IPS DF 6.9 (cell line): ENCODE data around the gene OVOL3.

Experiments
- DNase-seq: peaks from one replicate; pipeline ENCODE4 v3.0.0-alpha.2; 2013; ENCODE audit warnings: low read depth, low spot score
- H3K27ac ChIP-seq: one replicate; pipeline ENCODE4 v1.5.1; 2013; ENCODE audit warnings: low read length, control low read depth
- H3K27me3 ChIP-seq: 2 replicates; pipeline ENCODE4 v1.6.1; 2013; ENCODE audit warnings: mild to moderate bottlenecking, low read length; ENCODE audit not compliant: control insufficient read depth, insufficient read depth
- H3K36me3 ChIP-seq: 2 replicates; pipeline ENCODE4 v1.6.1; 2013; ENCODE audit warnings: low read length; ENCODE audit not compliant: control insufficient read depth, insufficient read depth
- H3K4me1 ChIP-seq: 2 replicates; pipeline ENCODE4 v1.6.1; 2013; ENCODE audit warnings: low read length; ENCODE audit not compliant: control insufficient read depth, insufficient read depth
- H3K4me3 ChIP-seq: 2 replicates; pipeline ENCODE4 v1.5.1; 2013; ENCODE audit warnings: mild to moderate bottlenecking, low read length
- H3K9me3 ChIP-seq: 2 replicates; pipeline ENCODE4 v1.6.1; 2013; ENCODE audit warnings: low read length, inconsistent platforms; ENCODE audit not compliant: control insufficient read depth, insufficient read depth
- WGBS: extraction: QIAGEN DNeasy Blood & Tissue Kit; methylation state at CpG from one replicate; pipeline ENCODE4 v1.1.7; 2013; ENCODE audit warnings: mixed read lengths, missing lambda C conversion rate; ENCODE audit not compliant: insufficient read length, insufficient coverage; 5-methylcytosine and 5-hydroxymethylcytosine counted together

The OVOL3 gene

DNA sequence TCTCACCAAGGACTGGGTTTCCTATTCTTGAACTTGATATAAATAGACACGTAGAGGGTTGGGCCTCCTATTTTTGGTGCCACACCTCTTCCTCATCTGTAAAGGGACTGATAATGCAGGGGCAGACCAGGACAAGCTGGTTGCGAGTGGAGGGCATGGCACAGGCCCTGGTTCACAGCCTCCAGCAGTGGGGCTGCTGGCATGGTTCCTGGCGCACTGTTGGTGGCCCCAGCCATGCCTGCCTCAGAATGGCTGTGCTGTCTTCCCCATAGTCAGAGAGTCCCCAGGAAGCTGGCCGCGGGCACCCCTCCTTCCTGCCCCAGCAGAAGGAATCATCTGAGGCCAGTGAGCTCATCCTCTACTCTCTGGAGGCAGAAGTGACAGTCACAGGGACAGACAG is 10.5 kb upstream of the OVOL3 start:
- H3K36me3 ChIP-seq = peaks cover 64% of the 10 kb centered on the region
- WGBS = no CpG with 5 or more reads among the region's 5 CpGs
- DNase-seq = no peak

GRCh38 chr19:36101550-36102327 is 9.2 kb upstream of the OVOL3 start:
- Histone ChIP-seq H3K4me1 (no peaks in the 10 kb centered on the region; the same call in 1 of the 2 replicates), H3K4me3 (no peak overlapping the region), H3K27me3 (no peaks in the 10 kb centered on the region), H3K9me3 (no peaks in the 10 kb centered on the region), H3K36me3 (peaks cover 64% of the 10 kb centered on the region), H3K27ac (no peak overlapping the region)
- no CpG with 5 or more reads among the region's 27 CpGs for whole genome bisulfite sequencing
- no peak for DNase-seq

More for the DNA sequence above, 10.5 kb upstream of the OVOL3 start:
- no peak overlapping the region for H3K27ac ChIP-seq
- no peak overlapping the region for H3K4me3 ChIP-seq
- no peaks in the 10 kb centered on the region for H3K27me3 ChIP-seq
- H3K9me3 ChIP-seq = no peaks in the 10 kb centered on the region
- no peaks in the 10 kb centered on the region; the same call in 1 of the 2 replicates for H3K4me1 ChIP-seq

DNA sequence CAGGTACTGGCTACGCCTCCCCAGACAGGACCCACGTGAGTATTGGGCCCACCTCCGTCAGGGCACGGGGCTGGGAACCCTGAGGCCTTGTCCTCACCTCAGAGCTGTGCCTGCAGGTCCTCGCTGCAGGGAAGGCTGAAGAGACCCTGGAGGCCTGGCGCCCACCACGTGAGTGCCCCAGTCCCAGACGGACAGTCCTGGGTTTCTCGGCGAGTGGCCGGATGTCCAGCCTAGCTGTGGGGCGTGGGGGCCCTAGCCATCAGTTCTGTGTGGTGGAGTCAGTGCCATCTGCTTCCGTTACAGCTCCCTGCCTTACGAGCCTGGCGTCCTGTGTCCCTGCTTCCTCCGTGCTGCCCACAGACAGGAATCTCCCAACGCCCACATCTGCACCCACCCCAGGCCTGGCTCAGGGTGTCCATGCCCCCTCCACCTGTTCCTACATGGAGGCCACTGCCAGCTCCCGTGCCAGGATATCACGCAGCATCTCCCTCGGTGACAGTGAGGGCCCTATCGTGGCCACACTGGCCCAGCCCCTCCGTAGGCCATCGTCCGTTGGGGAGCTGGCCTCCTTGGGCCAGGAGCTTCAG is 7.8 kb upstream of the OVOL3 start:
- no CpG with 5 or more reads among the region's 24 CpGs for WGBS
- Histone ChIP-seq H3K4me1 (peaks cover 2% of the 10 kb centered on the region; the same call in 1 of the 2 replicates), H3K27ac (no peak overlapping the region), H3K27me3 (no peaks in the 10 kb centered on the region), H3K9me3 (no peaks in the 10 kb centered on the region), H3K4me3 (no peak overlapping the region), H3K36me3 (peaks cover 59% of the 10 kb centered on the region)
- DNase-seq = no peak

DNA sequence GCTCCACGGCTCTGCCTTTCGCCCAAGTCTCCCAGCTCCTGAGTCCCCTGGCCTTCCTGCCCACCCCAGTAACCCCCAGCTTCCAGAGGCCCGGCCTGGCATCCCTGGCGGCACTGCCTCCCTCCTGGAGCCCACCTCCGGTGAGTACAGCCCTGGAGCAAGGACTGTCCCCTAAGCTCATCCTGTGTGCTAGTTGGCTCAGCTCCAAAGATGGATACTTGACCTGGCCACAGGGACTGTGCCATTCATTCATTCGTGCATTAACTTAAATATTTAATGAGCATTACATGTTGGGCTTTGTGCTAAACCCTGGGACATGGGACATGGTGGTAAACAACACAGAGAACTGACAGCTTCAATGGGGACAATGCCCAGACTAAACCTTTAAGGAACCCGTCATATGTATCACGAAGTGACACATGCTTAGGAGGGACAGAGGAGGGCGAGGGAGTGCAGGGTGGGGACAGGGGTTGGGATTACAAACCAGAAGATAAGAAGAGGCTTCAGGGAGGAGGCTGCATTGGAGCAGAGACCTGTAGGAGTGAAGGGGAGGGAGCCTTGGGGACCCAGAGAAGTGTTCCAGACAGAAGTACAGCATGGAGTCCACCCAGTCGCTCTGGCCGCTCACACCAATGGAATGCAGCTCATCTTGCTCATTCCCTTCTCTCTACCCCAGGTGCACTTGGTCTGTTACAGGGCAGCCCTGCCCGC is 6.9 kb upstream of the OVOL3 start:
- no CpG with 5 or more reads among the region's 12 CpGs for WGBS
- Histone ChIP-seq H3K27ac (no peak overlapping the region), H3K4me3 (no peak overlapping the region), H3K9me3 (no peaks in the 10 kb centered on the region), H3K27me3 (no peaks in the 10 kb centered on the region), H3K4me1 (peaks cover 2% of the 10 kb centered on the region; the same call in 1 of the 2 replicates), H3K36me3 (peaks cover 59% of the 10 kb centered on the region)
- DNase-seq = no peak

- H3K9me3 ChIP-seq = no peaks in the 10 kb centered on the region
- H3K27me3 ChIP-seq = no peaks in the 10 kb centered on the region
- no CpG with 5 or more reads among the region's 6 CpGs for WGBS
- H3K4me1 ChIP-seq = peaks cover 7% of the 10 kb centered on the region; the same call in 1 of the 2 replicates
- no peak overlapping the region for H3K4me3 ChIP-seq
- peaks cover 39% of the 10 kb centered on the region for H3K36me3 ChIP-seq
- no peak overlapping the region for H3K27ac ChIP-seq
- DNase-seq = no peak
These were observed 4.5 kb upstream of the OVOL3 start for GRCh38 chr19:36106441-36106840.

GRCh38 chr19:36106991-36107390 is 4.0 kb upstream of the OVOL3 start:
- Histone ChIP-seq H3K27ac (no peak overlapping the region), H3K27me3 (no peaks in the 10 kb centered on the region), H3K36me3 (peaks cover 34% of the 10 kb centered on the region), H3K4me1 (peaks cover 7% of the 10 kb centered on the region; the same call in 1 of the 2 replicates), H3K9me3 (no peaks in the 10 kb centered on the region), H3K4me3 (no peak overlapping the region)
- WGBS = no CpG with 5 or more reads among the region's 5 CpGs
- DNase-seq = no peak

GRCh38 chr19:36108684-36109083 is 2.3 kb upstream of the OVOL3 start:
- H3K27ac ChIP-seq = no peak overlapping the region
- H3K36me3 ChIP-seq = peaks cover 26% of the 10 kb centered on the region
- DNase-seq = no peak
- H3K4me1 ChIP-seq = peaks cover 9% of the 10 kb centered on the region
- H3K9me3 ChIP-seq = no peaks in the 10 kb centered on the region
- no CpG with 5 or more reads among the region's 3 CpGs for WGBS
- no peak overlapping the region for H3K4me3 ChIP-seq
- no peaks in the 10 kb centered on the region for H3K27me3 ChIP-seq

DNA sequence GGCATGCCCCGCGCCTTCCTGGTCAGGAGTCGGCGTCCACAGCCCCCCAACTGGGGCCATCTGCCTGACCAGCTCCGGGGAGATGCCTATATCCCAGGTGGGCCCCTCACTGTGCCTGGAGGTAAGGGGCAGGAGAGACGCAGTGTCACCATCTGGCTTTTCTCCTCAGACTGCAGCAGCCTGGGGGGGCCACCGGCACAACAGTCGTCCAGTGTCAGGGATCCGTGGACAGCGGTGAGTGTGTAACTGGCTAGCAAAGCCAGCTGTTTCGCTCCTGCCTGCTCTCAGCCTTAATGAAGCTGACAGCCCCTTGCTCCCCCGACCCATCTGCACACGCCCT is 227 bp downstream of the OVOL3 start:
- H3K36me3 ChIP-seq = peaks cover 11% of the 10 kb centered on the region; the same call in 1 of the 2 replicates
- H3K27ac ChIP-seq = no peak overlapping the region
- no peak for DNase-seq
- peaks cover 10% of the 10 kb centered on the region for H3K4me1 ChIP-seq
- H3K9me3 ChIP-seq = no peaks in the 10 kb centered on the region
- no CpG with 5 or more reads among the region's 13 CpGs for WGBS
- no peaks in the 10 kb centered on the region for H3K27me3 ChIP-seq
- no peak overlapping the region for H3K4me3 ChIP-seq

GRCh38 chr19:36112678-36113077 is 1.7 kb downstream of the OVOL3 start:
- Histone ChIP-seq H3K36me3 (peaks cover 8% of the 10 kb centered on the region; the same call in 1 of the 2 replicates), H3K4me1 (peaks cover 10% of the 10 kb centered on the region), H3K4me3 (no peak overlapping the region), H3K27me3 (no peaks in the 10 kb centered on the region), H3K9me3 (no peaks in the 10 kb centered on the region), H3K27ac (no peak overlapping the region)
- no peak for DNase-seq
- WGBS = no CpG with 5 or more reads among the region's 10 CpGs

GRCh38 chr19:36113425-36113824 is 2.5 kb downstream of the OVOL3 start:
- Histone ChIP-seq H3K27me3 (no peaks in the 10 kb centered on the region), H3K36me3 (peaks cover 8% of the 10 kb centered on the region; the same call in 1 of the 2 replicates), H3K4me3 (no peak overlapping the region), H3K4me1 (peaks cover 8% of the 10 kb centered on the region), H3K9me3 (no peaks in the 10 kb centered on the region), H3K27ac (no peak overlapping the region)
- no peak for DNase-seq
- WGBS = no CpG with 5 or more reads among the region's 34 CpGs
